ENCODE measurements around the gene MYBBP1A.

GRCh38 chr17:4559139-4559791, 4.1 kb upstream of the MYBBP1A start:
- TF ChIP-seq GABPA (IDR thresholded peaks at IDR 0.05 in 1 of 2, conservative IDR thresholded peaks at IDR 0.05 in 1 of 2), result no peak
- TF ChIP-seq, protein P1, sequence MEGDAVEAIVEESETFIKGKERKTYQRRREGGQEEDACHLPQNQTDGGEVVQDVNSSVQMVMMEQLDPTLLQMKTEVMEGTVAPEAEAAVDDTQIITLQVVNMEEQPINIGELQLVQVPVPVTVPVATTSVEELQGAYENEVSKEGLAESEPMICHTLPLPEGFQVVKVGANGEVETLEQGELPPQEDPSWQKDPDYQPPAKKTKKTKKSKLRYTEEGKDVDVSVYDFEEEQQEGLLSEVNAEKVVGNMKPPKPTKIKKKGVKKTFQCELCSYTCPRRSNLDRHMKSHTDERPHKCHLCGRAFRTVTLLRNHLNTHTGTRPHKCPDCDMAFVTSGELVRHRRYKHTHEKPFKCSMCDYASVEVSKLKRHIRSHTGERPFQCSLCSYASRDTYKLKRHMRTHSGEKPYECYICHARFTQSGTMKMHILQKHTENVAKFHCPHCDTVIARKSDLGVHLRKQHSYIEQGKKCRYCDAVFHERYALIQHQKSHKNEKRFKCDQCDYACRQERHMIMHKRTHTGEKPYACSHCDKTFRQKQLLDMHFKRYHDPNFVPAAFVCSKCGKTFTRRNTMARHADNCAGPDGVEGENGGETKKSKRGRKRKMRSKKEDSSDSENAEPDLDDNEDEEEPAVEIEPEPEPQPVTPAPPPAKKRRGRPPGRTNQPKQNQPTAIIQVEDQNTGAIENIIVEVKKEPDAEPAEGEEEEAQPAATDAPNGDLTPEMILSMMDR (IDR thresholded peaks at IDR 0.05; ENCODE audit: low read depth, low read length, missing input control), result no peak
- no peak for TF ChIP-seq MAX (IDR thresholded peaks at IDR 0.05)
- no peak for TF ChIP-seq TAF1 (conservative IDR thresholded peaks at IDR 0.05)
- no peak for TF ChIP-seq EGR1 (IDR thresholded peaks at IDR 0.05; ENCODE audit: low read depth in 2 of 2)
- no peak for TF ChIP-seq REST (IDR thresholded peaks at IDR 0.05)
- no peak for TF ChIP-seq FOXA1 (IDR thresholded peaks at IDR 0.05)
- TF ChIP-seq, protein P2, sequence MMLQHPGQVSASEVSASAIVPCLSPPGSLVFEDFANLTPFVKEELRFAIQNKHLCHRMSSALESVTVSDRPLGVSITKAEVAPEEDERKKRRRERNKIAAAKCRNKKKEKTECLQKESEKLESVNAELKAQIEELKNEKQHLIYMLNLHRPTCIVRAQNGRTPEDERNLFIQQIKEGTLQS (IDR thresholded peaks at IDR 0.05), result no peak
- TF ChIP-seq YY1 (IDR thresholded peaks at IDR 0.05), result no peak
- TF ChIP-seq NR2F2 (IDR thresholded peaks at IDR 0.05), result peak; percentile 67
- TF ChIP-seq JUND (IDR thresholded peaks at IDR 0.05), result no peak

Measured in liver (tissue), 3 donors.